Prostate gland (tissue), 2 donors: Measurements from ENCODE around the gene TANC1. TPM values are rescaled to one million over a fixed set of nuclear protein-coding genes. Genes with fewer than 3 reads are reported as not detected.

Experiments
- DNase-seq: peaks from one replicate; pipeline ENCODE4 v3.0.0-alpha.2; 2019; ENCODE audit warnings: low spot score
- H3K27ac ChIP-seq, 2 donors: fragments of 200-600 bp; sonication (generic); 2 replicates each; pipeline ENCODE4 v1.5.1; 2017 to 2019
- H3K27me3 ChIP-seq: fragments of 200-600 bp; sonication (generic); replicated peaks from 2 replicates; pipeline ENCODE4 v1.5.1; 2019; ENCODE audit not compliant: insufficient read depth
- H3K36me3 ChIP-seq, 2 donors: fragments of 200-600 bp; sonication (generic); 1 replicate in 1 of 2; 2 replicates in 1 of 2; pipeline versions ENCODE4 v1.5.1 to v1.8.1; 2017 to 2019
- H3K4me1 ChIP-seq: fragments of 200-600 bp; sonication (generic); replicated peaks from 2 replicates; pipeline ENCODE4 v1.5.1; 2019
- H3K4me3 ChIP-seq, 2 donors: fragments of 200-600 bp; sonication (generic); 2 replicates each; pipeline ENCODE4 v1.5.1; 2017 to 2019
- H3K9me3 ChIP-seq: fragments of 200-600 bp; sonication (generic); 2 replicates; pipeline ENCODE4 v1.5.1; 2017
- POLR2A ChIP-seq: fragments of 450-650 bp; IDR thresholded peaks from one replicate; pipeline ENCODE4 v1.6.1; 2016; ENCODE audit warnings: antibody characterized with exemption, mild to moderate bottlenecking
- POLR2AphosphoS5 ChIP-seq: sonication (generic); formaldehyde crosslinking; IDR thresholded peaks from one replicate; pipeline ENCODE4 v1.6.1; 2017; ENCODE audit warnings: antibody characterized with exemption
- WGBS: methylation state at CpG from one replicate; pipeline ENCODE4 v1.1.5; 2018; 5-methylcytosine and 5-hydroxymethylcytosine counted together
- intact Hi-C: fragments of 100-400 bp; cut with DNase I; formaldehyde crosslinking; loops from one replicate; pipeline ENCODE4 v1.14.2; 2022
- total RNA-seq, 2 donors: library from RNA; depleted of rRNA; stranded (reverse); fragments of >200 nt; gene quantifications; one replicate each; pipeline ENCODE4 v1.1.0, GENCODE V29; 2016
- TF ChIP-seq, protein P1 (sequence below), 4 experiments: fragments of 200-600 bp in 2 of 4; fragments of 450-650 bp in 2 of 4; sonication (generic) in 2 of 4; IDR thresholded peaks; 1 replicate in 3 of 4; 2 replicates in 1 of 4; pipeline ENCODE4 v1.5.1; 2016 to 2019; ENCODE audit warnings: antibody characterized with exemption in 4 of 4, mild to moderate bottlenecking in 2 of 4, moderate library complexity in 2 of 4

TANC1 gene
- total RNA-seq, 2 donors from 2014 or later, result 33.5 to 39.7 TPM

DNA sequence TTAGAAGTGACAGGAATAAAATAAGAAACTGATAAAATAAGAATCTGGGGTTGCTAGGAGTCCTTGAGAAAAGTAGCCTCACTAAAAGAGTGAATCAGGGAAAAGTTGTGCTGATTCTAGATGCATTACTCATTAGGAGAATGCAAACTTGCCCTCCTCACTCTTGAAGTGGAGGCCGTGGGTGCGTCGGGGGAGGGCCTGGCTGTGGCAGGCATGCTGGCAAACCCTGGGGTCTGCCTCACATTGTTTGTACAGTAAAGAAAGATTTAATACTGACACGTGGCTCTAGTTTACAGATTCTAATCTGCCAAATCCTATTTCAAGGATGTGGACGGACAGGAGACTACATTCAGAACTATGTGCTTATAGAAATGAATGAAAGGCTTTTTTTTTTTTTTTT is 41.9 kb downstream of the TANC1 start:
- TF ChIP-seq POLR2A, result no peak
- TF ChIP-seq, protein P1, sequence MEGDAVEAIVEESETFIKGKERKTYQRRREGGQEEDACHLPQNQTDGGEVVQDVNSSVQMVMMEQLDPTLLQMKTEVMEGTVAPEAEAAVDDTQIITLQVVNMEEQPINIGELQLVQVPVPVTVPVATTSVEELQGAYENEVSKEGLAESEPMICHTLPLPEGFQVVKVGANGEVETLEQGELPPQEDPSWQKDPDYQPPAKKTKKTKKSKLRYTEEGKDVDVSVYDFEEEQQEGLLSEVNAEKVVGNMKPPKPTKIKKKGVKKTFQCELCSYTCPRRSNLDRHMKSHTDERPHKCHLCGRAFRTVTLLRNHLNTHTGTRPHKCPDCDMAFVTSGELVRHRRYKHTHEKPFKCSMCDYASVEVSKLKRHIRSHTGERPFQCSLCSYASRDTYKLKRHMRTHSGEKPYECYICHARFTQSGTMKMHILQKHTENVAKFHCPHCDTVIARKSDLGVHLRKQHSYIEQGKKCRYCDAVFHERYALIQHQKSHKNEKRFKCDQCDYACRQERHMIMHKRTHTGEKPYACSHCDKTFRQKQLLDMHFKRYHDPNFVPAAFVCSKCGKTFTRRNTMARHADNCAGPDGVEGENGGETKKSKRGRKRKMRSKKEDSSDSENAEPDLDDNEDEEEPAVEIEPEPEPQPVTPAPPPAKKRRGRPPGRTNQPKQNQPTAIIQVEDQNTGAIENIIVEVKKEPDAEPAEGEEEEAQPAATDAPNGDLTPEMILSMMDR (IDR thresholded peaks at IDR 0.05), result no peak
- no peak for TF ChIP-seq POLR2AphosphoS5
- Histone ChIP-seq H3K9me3 (no peaks in the 10 kb centered on the region), H3K27me3 (no peaks in the 10 kb centered on the region), H3K36me3 (no peaks in the 10 kb centered on the region), H3K27ac (no peak overlapping the region), H3K4me3 (no peak overlapping the region), H3K4me1 (no peaks in the 10 kb centered on the region)
- DNase-seq, result no peak
- intact Hi-C loops, result no loop called here
- WGBS, result 22% methylated on average over 5 of the region's 5 CpGs

DNA sequence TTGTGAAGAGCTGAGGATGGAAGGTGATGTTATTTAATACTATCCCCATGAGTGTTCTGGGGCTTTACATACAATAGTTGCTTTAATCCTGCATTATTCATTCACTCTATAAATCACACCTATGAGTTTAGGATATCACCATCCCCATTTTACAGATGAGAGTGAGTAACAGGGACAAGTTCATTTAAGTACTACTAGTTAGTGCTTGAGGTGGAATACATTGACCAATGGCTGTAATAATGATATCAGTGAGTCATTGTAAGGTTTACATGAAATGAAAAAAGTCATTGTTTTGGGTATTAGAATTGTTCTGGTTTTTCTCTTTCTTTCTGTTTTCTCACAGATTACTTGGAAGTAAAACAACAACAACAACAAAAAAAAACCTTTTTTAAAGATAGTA is 42.5 kb downstream of the TANC1 start:
- no peak overlapping the region for H3K4me3 ChIP-seq
- DNase-seq, result no peak
- no peak for TF ChIP-seq POLR2AphosphoS5
- TF ChIP-seq, protein P1 (IDR thresholded peaks at IDR 0.05), result no peak
- TF ChIP-seq POLR2A, result no peak
- H3K27ac ChIP-seq, result no peak overlapping the region
- no peaks in the 10 kb centered on the region for H3K27me3 ChIP-seq
- intact Hi-C loops, result no loop called here
- H3K36me3 ChIP-seq, result no peaks in the 10 kb centered on the region
- no peaks in the 10 kb centered on the region for H3K4me1 ChIP-seq
- H3K9me3 ChIP-seq, result no peaks in the 10 kb centered on the region

DNA sequence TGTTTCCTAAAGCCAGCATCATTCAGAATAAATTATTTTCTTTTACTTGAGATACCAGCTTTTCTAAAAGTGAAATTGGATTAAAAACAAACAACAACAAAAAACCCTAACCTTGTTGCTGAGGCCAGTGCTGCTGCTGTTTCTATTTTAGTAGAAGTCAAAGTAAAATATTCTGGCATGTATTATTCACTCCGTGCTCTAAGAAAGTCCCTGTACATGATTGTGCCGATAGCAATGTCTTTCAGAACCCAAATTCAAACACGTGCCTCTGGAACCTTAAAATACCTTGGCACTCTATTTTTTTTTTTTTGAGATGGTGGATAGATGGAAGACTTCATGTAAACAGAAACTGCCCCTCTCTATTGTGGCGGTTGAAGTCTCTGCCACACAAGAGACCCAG is 43.7 kb downstream of the TANC1 start:
- 73% methylated on average over 4 of the region's 4 CpGs for WGBS
- H3K4me3 ChIP-seq, result no peak overlapping the region
- H3K27ac ChIP-seq, result no peak overlapping the region
- no peak for TF ChIP-seq POLR2A
- no peak for TF ChIP-seq POLR2AphosphoS5
- TF ChIP-seq, protein P1 (IDR thresholded peaks at IDR 0.05), result no peak
- no peaks in the 10 kb centered on the region for H3K36me3 ChIP-seq
- H3K9me3 ChIP-seq, result no peaks in the 10 kb centered on the region
- intact Hi-C loops, result no loop called here
- no peaks in the 10 kb centered on the region for H3K4me1 ChIP-seq
- H3K27me3 ChIP-seq, result no peaks in the 10 kb centered on the region
- no peak for DNase-seq

DNA sequence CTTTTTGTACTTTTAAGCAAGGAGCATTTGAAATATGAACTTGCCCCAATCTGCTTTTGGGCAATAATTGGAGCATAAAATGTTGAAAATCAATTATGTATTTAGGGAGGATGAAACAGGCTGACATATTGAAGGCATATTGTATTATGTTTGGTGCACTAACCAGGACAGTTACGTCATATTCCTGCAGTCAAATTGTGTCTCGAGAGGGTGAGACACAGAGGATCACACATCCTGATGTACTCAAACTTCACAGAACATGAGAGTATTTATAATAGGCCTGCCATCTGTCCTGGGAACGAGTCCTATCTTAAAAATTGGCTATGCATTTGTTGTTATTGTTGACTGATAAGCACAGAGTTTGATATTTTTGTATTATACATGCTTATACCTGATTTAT is 44.7 kb downstream of the TANC1 start:
- Histone ChIP-seq H3K36me3 (no peaks in the 10 kb centered on the region), H3K27me3 (no peaks in the 10 kb centered on the region), H3K4me1 (no peaks in the 10 kb centered on the region), H3K9me3 (no peaks in the 10 kb centered on the region), H3K27ac (no peak overlapping the region), H3K4me3 (no peak overlapping the region)
- no peak for DNase-seq
- TF ChIP-seq, protein P1 (IDR thresholded peaks at IDR 0.05), result no peak
- TF ChIP-seq POLR2AphosphoS5 (no peak), POLR2A (no peak)
- WGBS, result 91% methylated on average over 3 of the region's 3 CpGs
- intact Hi-C loops, result no loop called here

DNA sequence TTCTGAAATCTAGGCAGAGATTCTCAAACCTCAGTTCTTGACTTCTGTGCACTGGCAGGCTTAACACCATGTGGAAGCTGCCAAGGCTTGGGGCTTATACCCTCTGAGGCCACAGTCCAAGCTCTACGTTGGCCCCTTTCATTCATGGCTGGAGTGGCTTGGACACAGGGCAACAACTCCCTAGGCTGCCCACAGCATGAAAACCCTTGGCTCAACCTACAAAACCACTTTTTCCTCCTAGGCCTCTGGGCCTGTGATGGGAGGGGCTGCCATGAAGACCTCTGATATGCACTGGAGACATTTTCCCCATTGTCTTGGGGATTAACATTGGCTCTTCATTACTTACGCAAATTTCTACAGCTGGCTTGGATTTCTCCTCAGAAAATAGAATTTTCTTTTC is 46.7 kb downstream of the TANC1 start:
- H3K4me1 ChIP-seq, result no peaks in the 10 kb centered on the region
- intact Hi-C loops, result no loop called here
- TF ChIP-seq, protein P1 (IDR thresholded peaks at IDR 0.05), result no peak
- TF ChIP-seq POLR2AphosphoS5 (no peak), POLR2A (no peak)
- H3K9me3 ChIP-seq, result no peaks in the 10 kb centered on the region
- WGBS, result 100% methylated on average over 2 of the region's 2 CpGs
- H3K36me3 ChIP-seq, result no peaks in the 10 kb centered on the region
- DNase-seq, result no peak
- no peaks in the 10 kb centered on the region for H3K27me3 ChIP-seq
- no peak overlapping the region for H3K4me3 ChIP-seq
- no peak overlapping the region for H3K27ac ChIP-seq
